Heart right ventricle (tissue), 16 donors: Measurements from ENCODE around the gene NFKBIZ. TPM values are rescaled to one million over a fixed set of nuclear protein-coding genes. Genes with fewer than 3 reads are reported as not detected.
A peak's percentile ranks its signal among the peaks of the same experiment; 100 is the strongest.

Experiments used
- ATAC-seq, 8 donors: fragments of 200-7000 bp; cut with Tn5 transposase; one replicate each; pipeline ENCODE4 v1.9.1; 2020; ENCODE audit warnings: mild to moderate bottlenecking in 8 of 8, moderate library complexity in 8 of 8, moderate number of reproducible peaks in 1 of 8
- DNase-seq, 2 donors: peaks; one replicate each; pipeline ENCODE4 v3.0.0-alpha.2; 2020
- H3K27ac ChIP-seq, 10 donors: fragments of 200-600 bp; sonication (generic) in 2 of 10; one replicate each; pipeline versions ENCODE4 v1.5.0 to v1.8.0; 2020 to 2022; ENCODE audit warnings: mild to moderate bottlenecking in 3 of 10
- H3K27me3 ChIP-seq, 7 donors: fragments of 200-600 bp; one replicate each; pipeline ENCODE4 v1.8.0; 2021 to 2022; ENCODE audit warnings: mild to moderate bottlenecking in 2 of 7
- H3K36me3 ChIP-seq, 9 donors: fragments of 200-600 bp; sonication (generic) in 1 of 9; one replicate each; pipeline versions ENCODE4 v1.5.0 to v1.8.0; 2020 to 2022; ENCODE audit warnings: mild to moderate bottlenecking in 2 of 9
- H3K4me1 ChIP-seq, 9 donors: fragments of 200-600 bp; sonication (generic) in 1 of 9; one replicate each; pipeline versions ENCODE4 v1.5.0 to v1.8.0; 2020 to 2022; ENCODE audit warnings: mild to moderate bottlenecking in 4 of 9
- H3K4me3 ChIP-seq, 10 donors: fragments of 200-600 bp; sonication (generic) in 2 of 10; one replicate each; pipeline versions ENCODE4 v1.5.0 to v1.8.0; 2020 to 2022; ENCODE audit warnings: mild to moderate bottlenecking in 7 of 10, moderate library complexity in 2 of 10
- H3K9me3 ChIP-seq, 11 donors: fragments of 200-600 bp in 10 of 11; sonication (generic) in 2 of 11; one replicate each; pipeline versions ENCODE4 v1.5.0 to v1.8.0; 2013 to 2022; ENCODE audit warnings: mild to moderate bottlenecking in 2 of 11, control low read depth in 1 of 11, moderate library complexity in 1 of 11
- CTCF ChIP-seq, 9 donors: fragments of 200-600 bp; sonication (generic) in 2 of 9; IDR thresholded peaks; one replicate each; pipeline versions ENCODE4 v1.5.0 to v1.8.0; 2021 to 2022; ENCODE audit warnings: antibody characterized with exemption in 9 of 9, mild to moderate bottlenecking in 5 of 9, moderate library complexity in 1 of 9
- WGBS, 2 donors: extraction: QIAGEN DNeasy Blood & Tissue Kit; methylation state at CpG; one replicate each; pipeline ENCODE4 v1.1.7; 2013; ENCODE audit warnings: inconsistent platforms in 1 of 2; 5-methylcytosine and 5-hydroxymethylcytosine counted together
- intact Hi-C, 10 donors: fragments of 100-400 bp; cut with DNase I; formaldehyde crosslinking; loops; one replicate each; pipeline versions ENCODE4 v1.11.1 to v1.14.2; 2022
- polyA plus RNA-seq, 2 donors: library from polyadenylated mRNA; stranded (reverse); fragments of 200-250 nt; gene quantifications; one replicate each; pipeline ENCODE4 v1.2.3, GENCODE V29; 2013
- total RNA-seq, 10 donors: library from RNA; stranded (reverse); fragmentation: NEBNext Ultra II Directional in 3 of 10; extraction: Animal tissue kit (Norgen Biotek cat#: 25700) in 3 of 10; gene quantifications; one replicate each; pipeline versions ENCODE4 v1.2.1 to v1.2.4, GENCODE V29; 2021 to 2023
- donor health status: Arrhythmogenic right ventricular cardiomyopathy.
- donor health status: ischemic (EF 13 %, LVEDD 7.1; RV severe dilation, severe dysfunction).
- donor health status: healthy with polysubstance abuse.
- donor health status: DM: no; HTN: yes; CAD: no.
- donor health status: DM: no; HTN: no; CAD: no.
- donor health status: ischemic (EF 25% LVEDD 6.9; RV normal size, moderate dysfunction).
- donor health status: ischemic (EF 25% LVEDD 5.7; RV mildly dilated, moderate dysfunction).
- donor health status: healthy.
- donor health status: DM: yes; HTN: yes; CAD: no.
- donor health status: Ischemic cardiomyopathy.
- donor health status: ischemic (EF 35%, LVEDD 5.7; RV mildly dilated, moderate dysfunction).
- donor health status: nonischemic (EF 11% LVEDD 7.7; RV severe dilation, severe dysfunction).
- donor health status: DM: yes; HTN: yes; CAD: no.
- donor health status: PGD.
- donor health status: ischemic (EF 29% LVEDD 5.4; RV normal size, mild dysfunction).
- donor health status: nonischemic (EF 23%, LVEDD 6.1; RV moderate dilation, normal function).

Gene NFKBIZ
- total and polyA plus RNA-seq, 12 donors, result 5.4 to 26.2 (median 11.8) TPM

GRCh38 chr3:101867996-101868395 is 18.7 kb downstream of the NFKBIZ start:
- intact Hi-C loops, result no loop called here
- peaks cover 0 to 3% (median 0%) of the 10 kb centered on the region in 9 donors for H3K36me3 ChIP-seq
- DNase-seq (no peak), ATAC-seq (peak in 1 of 8 donors; percentile 41)
- no peaks in the 10 kb centered on the region for H3K9me3 ChIP-seq
- peaks cover 0 to 22% (median 12%) of the 10 kb centered on the region in 9 donors for H3K4me1 ChIP-seq
- TF ChIP-seq CTCF (IDR thresholded peaks at IDR 0.05), result no peak
- H3K27ac ChIP-seq, result no peak overlapping the region
- 84 to 85% methylated on average over 2 of the region's 2 CpGs for WGBS, 2 donors
- no peaks in the 10 kb centered on the region for H3K27me3 ChIP-seq
- H3K4me3 ChIP-seq, result no peak overlapping the region

GRCh38 chr3:101868534-101869464 is 19.5 kb downstream of the NFKBIZ start:
- Histone ChIP-seq H3K4me1 (peaks cover 0 to 22% (median 12%) of the 10 kb centered on the region in 9 donors), H3K36me3 (no peaks in the 10 kb centered on the region), H3K9me3 (no peaks in the 10 kb centered on the region), H3K4me3 (no peak overlapping the region), H3K27me3 (no peaks in the 10 kb centered on the region), H3K27ac (peak overlapping the region in 2 of 10 donors; percentile 35 to 39)
- DNase-seq (peak; percentile 21 to 64), ATAC-seq (peak; percentile 68 to 93 (median 90))
- intact Hi-C loops, result no loop called here
- no peak for TF ChIP-seq CTCF (IDR thresholded peaks at IDR 0.05)
- WGBS, 2 donors, result 69 to 72% methylated on average over 12 of the region's 12 CpGs

DNA sequence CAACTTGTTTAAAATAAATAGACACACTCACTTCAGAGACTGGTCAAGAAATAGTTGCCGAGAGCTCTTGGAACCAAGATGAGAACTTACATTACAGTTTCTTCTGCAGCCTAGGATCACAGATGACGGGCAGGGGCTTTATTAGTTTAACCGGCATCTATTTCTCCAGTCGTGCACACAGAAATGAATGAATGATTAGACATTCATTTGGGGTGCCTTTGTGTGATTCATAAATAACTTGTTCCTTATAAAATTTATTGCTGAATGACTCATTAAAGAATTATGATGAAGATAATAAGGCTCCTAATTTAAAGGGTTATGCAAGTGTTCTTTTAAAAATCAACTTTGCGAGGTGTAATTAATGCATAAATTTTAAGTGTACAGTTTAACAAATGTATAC is 20.8 kb downstream of the NFKBIZ start:
- no peaks in the 10 kb centered on the region for H3K27me3 ChIP-seq
- no peak overlapping the region for H3K27ac ChIP-seq
- whole genome bisulfite sequencing, 2 donors, result 97 to 99% methylated on average over 5 of the region's 5 CpGs
- intact Hi-C loops, result no loop called here
- no peak for TF ChIP-seq CTCF (IDR thresholded peaks at IDR 0.05)
- no peak overlapping the region for H3K4me3 ChIP-seq
- no peaks in the 10 kb centered on the region for H3K36me3 ChIP-seq
- no peaks in the 10 kb centered on the region for H3K9me3 ChIP-seq
- no peak for ATAC-seq
- DNase-seq, result no peak
- H3K4me1 ChIP-seq, result peaks cover 0 to 22% (median 12%) of the 10 kb centered on the region in 9 donors

- peaks cover 0 to 7% (median 4%) of the 10 kb centered on the region in 9 donors for H3K4me1 ChIP-seq
- H3K4me3 ChIP-seq, result no peak overlapping the region
- H3K27me3 ChIP-seq, result no peaks in the 10 kb centered on the region
- H3K27ac ChIP-seq, result no peak overlapping the region
- DNase-seq, result no peak
- WGBS, 2 donors, result 81 to 85% methylated on average over 2 of the region's 2 CpGs
- H3K9me3 ChIP-seq, result no peaks in the 10 kb centered on the region
- H3K36me3 ChIP-seq, result no peaks in the 10 kb centered on the region
- intact Hi-C loops, result no loop called here
- ATAC-seq, result no peak
- no peak for TF ChIP-seq CTCF (IDR thresholded peaks at IDR 0.05)
These were observed 24.3 kb downstream of the NFKBIZ start for GRCh38 chr3:101873619-101874018.
